ENCODE results near the gene ROBO3. TPM values are rescaled to one million over a fixed set of nuclear protein-coding genes. Genes with fewer than 3 reads are reported as not detected.

Gene ROBO3
- total RNA-seq = 10 to 100 TPM in 1 of 2 experiments, 1 to 10 TPM in 1; 5.3 to 11.1 TPM

- Mint-ChIP-seq H3K27me3 (peaks cover 88% of the 10 kb centered on the region), H3K36me3 (no peaks in the 10 kb centered on the region), H3K27ac (no peak within 1 kb of the TSS), H3K9me3 (ENCODE audit: low read depth) (no peaks in the 10 kb centered on the region), H3K4me3 (no peak within 1 kb of the TSS), H3K4me1 (peaks cover 17% of the 10 kb centered on the region)
- CTCF ChIA-PET = interaction anchor here (0.8 to 3.0 kb wide), 16 partner anchors 8 to 246 kb away, joined by 3 to 18 read pairs (median 5); partner anchors contain the start of gene TMEM218
- DNase-seq = no peak
- ATAC-seq = no peak
Observed at GRCh38 chr11:124865181-124865901, at the start of gene ROBO3. Gene ROBO3, plus strand, starts transcription at chr11:124865432. Its CDS starts 146 bp downstream, at chr11:124865578.

- H3K27me3 Mint-ChIP-seq = peaks cover 69% of the 10 kb centered on the region
- no peaks in the 10 kb centered on the region for H3K9me3 Mint-ChIP-seq (ENCODE audit: low read depth)
- peaks cover 2% of the 10 kb centered on the region for H3K4me1 Mint-ChIP-seq
- DNase-seq (no peak), ATAC-seq (no peak)
- H3K36me3 Mint-ChIP-seq = no peaks in the 10 kb centered on the region
- no peak overlapping the region for H3K4me3 Mint-ChIP-seq
- H3K27ac Mint-ChIP-seq = no peak overlapping the region
- CTCF ChIA-PET = no interaction called here
Observed at GRCh38 chr11:124817036-124817435, 48.2 kb upstream of the ROBO3 start.

- Mint-ChIP-seq H3K4me3 (no peak overlapping the region), H3K9me3 (ENCODE audit: low read depth) (no peaks in the 10 kb centered on the region), H3K36me3 (no peaks in the 10 kb centered on the region), H3K27ac (no peak overlapping the region), H3K27me3 (peaks cover 60% of the 10 kb centered on the region), H3K4me1 (no peaks in the 10 kb centered on the region)
- no peak for ATAC-seq
- DNase-seq = no peak
- CTCF ChIA-PET = interaction anchor here (0.7 kb wide), 1 partner anchor 153 kb away, joined by 3 read pairs; no protein-coding TSS in a partner anchor
Observed at GRCh38 chr11:124821995-124822730, 43.1 kb upstream of the ROBO3 start.

GRCh38 chr11:124823512-124824376, 41.5 kb upstream of the ROBO3 start:
- Mint-ChIP-seq H3K4me1 (no peaks in the 10 kb centered on the region), H3K27me3 (peaks cover 48% of the 10 kb centered on the region), H3K9me3 (ENCODE audit: low read depth) (no peaks in the 10 kb centered on the region), H3K36me3 (no peaks in the 10 kb centered on the region), H3K27ac (no peak overlapping the region), H3K4me3 (no peak overlapping the region)
- ATAC-seq = no peak
- CTCF ChIA-PET = interaction anchor here (0.9 kb wide), 1 partner anchor 154 kb away, joined by 3 read pairs; no protein-coding TSS in a partner anchor
- DNase-seq = no peak

- no peaks in the 10 kb centered on the region for H3K36me3 Mint-ChIP-seq
- H3K4me3 Mint-ChIP-seq = no peak overlapping the region
- ATAC-seq (no peak), DNase-seq (no peak)
- H3K27me3 Mint-ChIP-seq = peaks cover 49% of the 10 kb centered on the region
- no peaks in the 10 kb centered on the region for H3K9me3 Mint-ChIP-seq (ENCODE audit: low read depth)
- CTCF ChIA-PET = no interaction called here
- H3K4me1 Mint-ChIP-seq = no peaks in the 10 kb centered on the region
- H3K27ac Mint-ChIP-seq = no peak overlapping the region
Observed at GRCh38 chr11:124825876-124826275, 39.4 kb upstream of the ROBO3 start.

- H3K27ac Mint-ChIP-seq = no peak overlapping the region
- no peaks in the 10 kb centered on the region for H3K9me3 Mint-ChIP-seq (ENCODE audit: low read depth)
- no peaks in the 10 kb centered on the region for H3K36me3 Mint-ChIP-seq
- CTCF ChIA-PET = interaction anchor here (0.7 kb wide), 1 partner anchor 168 kb away, joined by 3 read pairs; no protein-coding TSS in a partner anchor
- no peak overlapping the region for H3K4me3 Mint-ChIP-seq
- DNase-seq (no peak), ATAC-seq (no peak)
- H3K27me3 Mint-ChIP-seq = peaks cover 41% of the 10 kb centered on the region
- H3K4me1 Mint-ChIP-seq = peaks cover 3% of the 10 kb centered on the region
Observed at GRCh38 chr11:124829986-124830385, 35.2 kb upstream of the ROBO3 start.

GRCh38 chr11:124830749-124831148, 34.5 kb upstream of the ROBO3 start:
- DNase-seq (no peak), ATAC-seq (no peak)
- Mint-ChIP-seq H3K36me3 (no peaks in the 10 kb centered on the region), H3K9me3 (ENCODE audit: low read depth) (no peaks in the 10 kb centered on the region), H3K27ac (no peak overlapping the region), H3K4me1 (peaks cover 5% of the 10 kb centered on the region), H3K27me3 (peaks cover 46% of the 10 kb centered on the region), H3K4me3 (no peak overlapping the region)
- CTCF ChIA-PET = interaction anchor here (0.7 kb wide), 1 partner anchor 169 kb away, joined by 3 read pairs; no protein-coding TSS in a partner anchor

- no peak for ATAC-seq
- no peaks in the 10 kb centered on the region for H3K36me3 Mint-ChIP-seq
- peaks cover 43% of the 10 kb centered on the region for H3K27me3 Mint-ChIP-seq
- CTCF ChIA-PET = interaction anchor here (1.5 to 2.3 kb wide), 2 partner anchors 10 to 163 kb away, joined by 3 to 7 read pairs; no protein-coding TSS in a partner anchor
- DNase-seq = no peak
- H3K4me3 Mint-ChIP-seq = no peak overlapping the region
- H3K4me1 Mint-ChIP-seq = peaks cover 11% of the 10 kb centered on the region
- H3K27ac Mint-ChIP-seq = no peak overlapping the region
- no peaks in the 10 kb centered on the region for H3K9me3 Mint-ChIP-seq (ENCODE audit: low read depth)
Observed at GRCh38 chr11:124831897-124832296, 33.3 kb upstream of the ROBO3 start.

- ATAC-seq (no peak), DNase-seq (no peak)
- Mint-ChIP-seq H3K4me1 (peaks cover 17% of the 10 kb centered on the region), H3K27ac (no peak overlapping the region), H3K4me3 (no peak overlapping the region), H3K9me3 (ENCODE audit: low read depth) (no peaks in the 10 kb centered on the region), H3K27me3 (peaks cover 46% of the 10 kb centered on the region), H3K36me3 (no peaks in the 10 kb centered on the region)
- CTCF ChIA-PET = interaction anchor here (1.1 to 2.9 kb wide), 7 partner anchors 10 to 188 kb away, joined by 3 to 14 read pairs (median 4); no protein-coding TSS in a partner anchor
Observed at GRCh38 chr11:124832571-124832970, 32.7 kb upstream of the ROBO3 start.

GRCh38 chr11:124834526-124835180, 30.6 kb upstream of the ROBO3 start:
- peaks cover 17% of the 10 kb centered on the region for H3K4me1 Mint-ChIP-seq

GRCh38 chr11:124835918-124836317, 29.3 kb upstream of the ROBO3 start:
- peak overlapping the region; percentile 56 for H3K4me3 Mint-ChIP-seq
- CTCF ChIA-PET = interaction anchor here (0.6 to 6.9 kb wide), 21 partner anchors 22 to 518 kb away, joined by 3 to 78 read pairs (median 6); partner anchors contain the start of genes ESAM, MSANTD2, NRGN and SIAE
- H3K27me3 Mint-ChIP-seq = peaks cover 58% of the 10 kb centered on the region
- H3K27ac Mint-ChIP-seq = no peak overlapping the region
- no peak for DNase-seq
- ATAC-seq = no peak
- H3K36me3 Mint-ChIP-seq = no peaks in the 10 kb centered on the region
- no peaks in the 10 kb centered on the region for H3K9me3 Mint-ChIP-seq (ENCODE audit: low read depth)
- H3K4me1 Mint-ChIP-seq = peaks cover 19% of the 10 kb centered on the region

More at GRCh38 chr11:124834526-124835180, 30.6 kb upstream of the ROBO3 start:
- H3K36me3 Mint-ChIP-seq = no peaks in the 10 kb centered on the region
- no peak for ATAC-seq
- no peak overlapping the region for H3K4me3 Mint-ChIP-seq
- H3K27ac Mint-ChIP-seq = no peak overlapping the region
- CTCF ChIA-PET = interaction anchor here (0.7 to 6.9 kb wide), 6 partner anchors 36 to 163 kb away, joined by 3 to 78 read pairs (median 11); partner anchors contain the start of genes MSANTD2, SIAE and SPA17
- H3K27me3 Mint-ChIP-seq = peaks cover 52% of the 10 kb centered on the region
- DNase-seq = no peak
- H3K9me3 Mint-ChIP-seq (ENCODE audit: low read depth) = no peaks in the 10 kb centered on the region

GRCh38 chr11:124837491-124837856, 27.8 kb upstream of the ROBO3 start:
- H3K4me3 Mint-ChIP-seq = no peak overlapping the region
- ATAC-seq (peak; percentile 46), DNase-seq (no peak)
- peaks cover 18% of the 10 kb centered on the region for H3K4me1 Mint-ChIP-seq
- no peaks in the 10 kb centered on the region for H3K36me3 Mint-ChIP-seq
- H3K27me3 Mint-ChIP-seq = peaks cover 73% of the 10 kb centered on the region
- H3K9me3 Mint-ChIP-seq (ENCODE audit: low read depth) = no peaks in the 10 kb centered on the region
- CTCF ChIA-PET = interaction anchor here (0.6 to 6.9 kb wide), 20 partner anchors 9 to 422 kb away, joined by 3 to 78 read pairs (median 4); partner anchors contain the start of genes ESAM, MSANTD2, ROBO3 and SIAE
- no peak overlapping the region for H3K27ac Mint-ChIP-seq
